GM23338 (cell line): ENCODE data around the gene FNDC3A. TPM values are rescaled to one million over a fixed set of nuclear protein-coding genes. Genes with fewer than 3 reads are reported as not detected.

Experiments used
- ATAC-seq: fragments of 200-7000 bp; cut with Tn5 transposase; 3 replicates; pipeline ENCODE4 v1.9.1; 2020
- DNase-seq: peaks from one replicate; pipeline ENCODE4 v3.0.0-alpha.2; 2015; ENCODE audit warnings: low spot score
- H2AFZ ChIP-seq: fragments of 200-600 bp; sonication (generic); 2 replicates; pipeline ENCODE4 v1.8.0; 2016; ENCODE audit warnings: antibody characterized with exemption, mild to moderate bottlenecking, moderate library complexity
- H3F3A ChIP-seq: fragments of 200-600 bp; sonication (generic); replicated peaks from 2 replicates; pipeline ENCODE4 v1.8.0; 2017; ENCODE audit warnings: antibody characterized with exemption, mixed run types, low read depth
- H3K27ac ChIP-seq: fragments of 200-600 bp; sonication (generic); 2 replicates; pipeline ENCODE4 v1.6.1; 2016; ENCODE audit warnings: low read depth
- H3K27me3 ChIP-seq: fragments of 200-600 bp; sonication (generic); 2 replicates; pipeline ENCODE4 v1.8.0; 2016; ENCODE audit warnings: mild to moderate bottlenecking, mixed run types, moderate library complexity; ENCODE audit not compliant: insufficient read depth
- H3K36me3 ChIP-seq: fragments of 200-600 bp; sonication (generic); 2 replicates; pipeline ENCODE4 v1.8.0; 2016; ENCODE audit warnings: mild to moderate bottlenecking; ENCODE audit not compliant: insufficient read depth
- H3K4me1 ChIP-seq: fragments of 200-600 bp; sonication (generic); 2 replicates; pipeline ENCODE4 v1.8.0; 2016; ENCODE audit warnings: mild to moderate bottlenecking, moderate library complexity; ENCODE audit not compliant: insufficient read depth
- H3K4me2 ChIP-seq: fragments of 200-600 bp; sonication (generic); 2 replicates; pipeline ENCODE4 v1.7.1; 2017; ENCODE audit warnings: mixed run types
- H3K4me3 ChIP-seq: fragments of 200-600 bp; sonication (generic); 2 replicates; pipeline ENCODE4 v1.6.1; 2016; ENCODE audit warnings: mixed run types
- H3K79me2 ChIP-seq: fragments of 200-600 bp; sonication (generic); replicated peaks from 2 replicates; pipeline ENCODE4 v1.8.0; 2017; ENCODE audit warnings: mild to moderate bottlenecking; ENCODE audit not compliant: insufficient read depth
- H3K9me2 ChIP-seq: fragments of 200-600 bp; sonication (generic); 2 replicates; pipeline ENCODE4 v1.8.0; 2017; ENCODE audit not compliant: insufficient read depth
- H4K20me1 ChIP-seq: fragments of 200-600 bp; sonication (generic); replicated peaks from 2 replicates; pipeline ENCODE4 v1.8.0; 2017; ENCODE audit warnings: mild to moderate bottlenecking; ENCODE audit not compliant: insufficient read depth
- H3K27ac Mint-ChIP-seq: 2 replicates; pipeline ENCODE4 v1.8.0; 2020; ENCODE audit warnings: inconsistent platforms, mild to moderate bottlenecking, moderate library complexity, mixed read lengths
- H3K27me3 Mint-ChIP-seq: 3 replicates; pipeline ENCODE4 v1.8.0; 2022; ENCODE audit warnings: low read depth, mild to moderate bottlenecking, moderate library complexity, mixed read lengths, inconsistent platforms; ENCODE audit not compliant: insufficient read depth, poor library complexity
- H3K36me3 Mint-ChIP-seq: 3 replicates; pipeline ENCODE4 v1.8.0; 2021; ENCODE audit warnings: low read depth, mild to moderate bottlenecking, inconsistent platforms, moderate library complexity, mixed read lengths
- H3K4me1 Mint-ChIP-seq: 3 replicates; pipeline ENCODE4 v1.8.0; 2020; ENCODE audit warnings: mild to moderate bottlenecking, inconsistent platforms, mixed read lengths
- H3K4me3 Mint-ChIP-seq: 3 replicates; pipeline ENCODE4 v1.8.0; 2021; ENCODE audit warnings: moderate library complexity, mild to moderate bottlenecking, inconsistent platforms, mixed read lengths
- H3K9me3 Mint-ChIP-seq: 3 replicates; pipeline ENCODE4 v1.8.0; 2020; ENCODE audit warnings: moderate library complexity, mild to moderate bottlenecking, inconsistent platforms, mixed read lengths
- CREB1 ChIP-seq: fragments of 250-450 bp; sonication (Bioruptor Pico); IDR thresholded peaks from 2 replicates; pipeline ENCODE4 v1.5.0; 2020; ENCODE audit warnings: low read depth, mild to moderate bottlenecking, moderate library complexity
- CTCF ChIP-seq, 2 experiments: fragments of 200-600 bp in 1 of 2; sonication (generic) in 1 of 2; conservative IDR thresholded peaks; 2 replicates each; pipeline versions ENCODE4 v1.5.1 to v1.6.1; 2016 to 2017; ENCODE audit warnings: antibody characterized with exemption in 2 of 2, low read depth in 2 of 2, mild to moderate bottlenecking in 2 of 2, moderate library complexity in 1 of 2
- ETS1 ChIP-seq: IDR thresholded peaks from 2 replicates; pipeline ENCODE4 v1.6.1; 2016; ENCODE audit warnings: antibody characterized with exemption
- EZH2 ChIP-seq: fragments of 200-600 bp; sonication (generic); IDR thresholded peaks from one replicate; pipeline ENCODE4 v1.8.0; 2017; ENCODE audit warnings: antibody characterized with exemption, mild to moderate bottlenecking, low read depth; ENCODE audit not compliant: unreplicated experiment
- EZH2phosphoT487 ChIP-seq: fragments of 200-600 bp; sonication (generic); IDR thresholded peaks from one replicate; pipeline ENCODE4 v1.8.1; 2018; ENCODE audit warnings: antibody characterized with exemption; ENCODE audit not compliant: unreplicated experiment
- JUNB ChIP-seq: IDR thresholded peaks from one replicate; pipeline ENCODE4 v1.6.1; 2016; ENCODE audit warnings: antibody characterized with exemption; ENCODE audit not compliant: unreplicated experiment
- NANOG ChIP-seq: IDR thresholded peaks from 2 replicates; pipeline ENCODE4 v1.6.1; 2016; ENCODE audit warnings: antibody characterized with exemption, borderline replicate concordance
- POLR2AphosphoS5 ChIP-seq: IDR thresholded peaks from 2 replicates; pipeline ENCODE4 v1.6.1; 2016; ENCODE audit warnings: antibody characterized with exemption, low read depth
- REST ChIP-seq: IDR thresholded peaks from one replicate; pipeline ENCODE4 v1.6.1; 2018; ENCODE audit warnings: antibody characterized with exemption; ENCODE audit not compliant: unreplicated experiment
- STAT1 ChIP-seq: IDR thresholded peaks from one replicate; pipeline ENCODE4 v1.6.1; 2016; ENCODE audit warnings: antibody characterized with exemption; ENCODE audit not compliant: unreplicated experiment
- ZNF114 ChIP-seq: fragments of 250-450 bp; sonication (Bioruptor Pico); IDR thresholded peaks from 2 replicates; pipeline ENCODE4 v1.5.0; 2020; ENCODE audit warnings: mild to moderate bottlenecking, moderate library complexity
- ZNF331 ChIP-seq: fragments of 250-450 bp; sonication (Bioruptor Pico); IDR thresholded peaks from 2 replicates; pipeline ENCODE4 v1.5.0; 2020; ENCODE audit warnings: low read depth, mild to moderate bottlenecking, moderate library complexity
- ZNF462 ChIP-seq: fragments of 250-450 bp; sonication (Bioruptor Pico); IDR thresholded peaks from 2 replicates; pipeline ENCODE4 v1.5.0; 2020; ENCODE audit warnings: mild to moderate bottlenecking, moderate library complexity
- polyA plus RNA-seq: library from polyadenylated mRNA; unstranded; fragments of >200 nt; fragmentation: Nextera tagmentation; extraction: Ambion mirVana; gene quantifications from 2 replicates; pipeline ENCODE4 v1.2.1, GENCODE V29; 2016
- total RNA-seq: library from RNA; depleted of rRNA; stranded (reverse); fragments of >200 nt; shearing (Covaris generic); gene quantifications from 2 replicates; pipeline ENCODE4 v1.2.3, GENCODE V29; 2014

The FNDC3A gene
- total and polyA plus RNA-seq, 2 experiments from 2014 or later, result 10.3 to 31.1 TPM

GRCh38 chr13:49253310-49253709 lies 277.6 kb downstream of the FNDC3A start:
- Histone ChIP-seq H4K20me1 (no peaks in the 10 kb centered on the region), H3K27ac (no peak overlapping the region), H3K36me3 (no peaks in the 10 kb centered on the region), H3K4me2 (no peak overlapping the region), H3K4me1 (no peaks in the 10 kb centered on the region), H3K27me3 (no peaks in the 10 kb centered on the region), H3F3A (peaks cover 3% of the 10 kb centered on the region; the same call in 1 of the 2 replicates), H3K79me2 (no peaks in the 10 kb centered on the region), H3K9me2 (no peaks in the 10 kb centered on the region), H3K4me3 (no peak overlapping the region), H2AFZ (no peak overlapping the region)
- Mint-ChIP-seq H3K27me3 (peaks cover 1% of the 10 kb centered on the region), H3K9me3 (no peaks in the 10 kb centered on the region), H3K4me1 (no peaks in the 10 kb centered on the region), H3K27ac (no peak overlapping the region), H3K36me3 (no peaks in the 10 kb centered on the region), H3K4me3 (no peak overlapping the region)
- DNase-seq (no peak), ATAC-seq (no peak)
- TF ChIP-seq CREB1 (CRISPR knock-in tag) (no peak), ZNF462 (CRISPR knock-in tag) (no peak), EZH2phosphoT487 (no peak), ZNF114 (no peak), POLR2AphosphoS5 (no peak), REST (no peak), STAT1 (no peak), JUNB (no peak), NANOG (no peak), ETS1 (no peak), CTCF (conservative IDR thresholded peaks at IDR 0.05; ENCODE audit: low read depth in 2 of 2) (no peak), ZNF331 (CRISPR knock-in tag) (no peak), EZH2 (no peak)
